ENCODE measurements around the gene ACAD11.

DNA sequence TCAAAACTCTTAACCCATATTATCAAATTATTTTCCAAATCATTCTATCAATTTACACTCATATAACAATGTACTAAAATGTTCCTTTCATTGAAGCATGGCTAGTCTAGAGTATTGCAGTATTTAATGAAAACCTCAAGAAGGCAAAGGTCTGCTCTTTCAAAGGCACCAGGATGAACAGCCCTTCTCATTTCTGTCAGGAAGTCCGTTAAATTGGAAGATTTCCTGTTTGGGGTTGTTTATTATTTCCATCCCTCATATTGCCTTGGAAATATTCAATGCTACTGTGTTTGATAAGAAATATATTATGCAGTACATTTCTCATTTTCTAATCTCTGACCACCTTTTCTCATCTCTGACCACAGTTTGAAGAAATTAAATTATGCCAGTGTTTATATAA lies 37.5 kb downstream of the ACAD11 start:
- TF ChIP-seq, protein P1, sequence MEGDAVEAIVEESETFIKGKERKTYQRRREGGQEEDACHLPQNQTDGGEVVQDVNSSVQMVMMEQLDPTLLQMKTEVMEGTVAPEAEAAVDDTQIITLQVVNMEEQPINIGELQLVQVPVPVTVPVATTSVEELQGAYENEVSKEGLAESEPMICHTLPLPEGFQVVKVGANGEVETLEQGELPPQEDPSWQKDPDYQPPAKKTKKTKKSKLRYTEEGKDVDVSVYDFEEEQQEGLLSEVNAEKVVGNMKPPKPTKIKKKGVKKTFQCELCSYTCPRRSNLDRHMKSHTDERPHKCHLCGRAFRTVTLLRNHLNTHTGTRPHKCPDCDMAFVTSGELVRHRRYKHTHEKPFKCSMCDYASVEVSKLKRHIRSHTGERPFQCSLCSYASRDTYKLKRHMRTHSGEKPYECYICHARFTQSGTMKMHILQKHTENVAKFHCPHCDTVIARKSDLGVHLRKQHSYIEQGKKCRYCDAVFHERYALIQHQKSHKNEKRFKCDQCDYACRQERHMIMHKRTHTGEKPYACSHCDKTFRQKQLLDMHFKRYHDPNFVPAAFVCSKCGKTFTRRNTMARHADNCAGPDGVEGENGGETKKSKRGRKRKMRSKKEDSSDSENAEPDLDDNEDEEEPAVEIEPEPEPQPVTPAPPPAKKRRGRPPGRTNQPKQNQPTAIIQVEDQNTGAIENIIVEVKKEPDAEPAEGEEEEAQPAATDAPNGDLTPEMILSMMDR (IDR thresholded peaks at IDR 0.05; ENCODE audit: poor library complexity): no peak
- no peak for TF ChIP-seq EZH2phosphoT487 (IDR thresholded peaks at IDR 0.05; ENCODE audit: low read depth, severe bottlenecking, unreplicated experiment)

Measured in hepatocyte (in vitro differentiated cells).